WI38 (cell line): ENCODE measurements around the gene LRRC59.
A peak's percentile ranks its signal among the peaks of the same experiment; 100 is the strongest.

Experiments used
- H3K4me3 ChIP-seq: 2 replicates; pipeline ENCODE4 v1.5.1; 2011; ENCODE audit warnings: low read depth, mild to moderate bottlenecking, control low read depth, low read length
- TF ChIP-seq, protein P1 (sequence below): IDR thresholded peaks from 2 replicates; pipeline ENCODE4 v1.5.1; 2012; ENCODE audit warnings: low read depth, mild to moderate bottlenecking, control low read depth, low read length

Gene LRRC59

DNA sequence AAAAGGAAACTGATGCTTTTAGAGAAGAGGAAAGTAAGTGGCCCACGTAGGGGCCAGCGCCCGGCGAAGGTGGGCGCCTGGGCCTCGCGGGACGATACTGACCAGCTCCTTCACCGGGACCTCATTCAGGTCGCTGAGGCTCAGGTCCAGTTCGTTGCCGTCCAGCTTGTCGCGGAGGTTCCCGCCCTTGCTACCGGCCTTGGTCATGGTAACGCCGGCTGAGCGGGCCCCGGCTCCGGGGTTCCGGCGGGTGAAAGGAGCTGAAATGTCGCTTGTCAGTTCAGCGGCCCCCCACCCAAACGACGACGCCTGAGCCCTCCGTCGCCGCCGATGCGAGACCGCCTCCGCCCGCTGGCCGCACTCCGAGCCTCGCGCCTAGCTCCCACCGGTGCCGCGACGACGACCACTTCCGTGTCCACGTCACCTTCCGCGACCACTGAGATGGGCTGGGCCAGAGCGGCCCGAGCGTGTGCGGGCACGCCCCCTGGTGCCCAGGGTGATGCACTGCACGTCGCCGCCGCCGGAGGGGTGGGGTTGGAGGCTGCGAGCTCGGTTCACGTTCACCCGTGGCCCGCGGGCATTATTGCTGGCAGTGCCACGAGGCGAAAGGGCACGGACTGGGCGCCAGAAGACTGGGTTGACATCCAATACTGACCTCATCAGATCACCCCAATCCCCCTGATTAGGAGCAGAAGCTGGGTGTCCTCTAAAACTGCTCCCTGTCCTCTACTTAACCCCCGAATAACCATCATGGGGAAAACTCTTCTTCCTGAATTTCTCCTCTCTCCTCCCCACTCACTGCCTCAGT lies at the start of gene LRRC59:
LRRC59 (minus strand) TSS at position 413 of the 808 bp plus-strand sequence; CDS start at position 207, 206 bp downstream.
- TF ChIP-seq, protein P1, sequence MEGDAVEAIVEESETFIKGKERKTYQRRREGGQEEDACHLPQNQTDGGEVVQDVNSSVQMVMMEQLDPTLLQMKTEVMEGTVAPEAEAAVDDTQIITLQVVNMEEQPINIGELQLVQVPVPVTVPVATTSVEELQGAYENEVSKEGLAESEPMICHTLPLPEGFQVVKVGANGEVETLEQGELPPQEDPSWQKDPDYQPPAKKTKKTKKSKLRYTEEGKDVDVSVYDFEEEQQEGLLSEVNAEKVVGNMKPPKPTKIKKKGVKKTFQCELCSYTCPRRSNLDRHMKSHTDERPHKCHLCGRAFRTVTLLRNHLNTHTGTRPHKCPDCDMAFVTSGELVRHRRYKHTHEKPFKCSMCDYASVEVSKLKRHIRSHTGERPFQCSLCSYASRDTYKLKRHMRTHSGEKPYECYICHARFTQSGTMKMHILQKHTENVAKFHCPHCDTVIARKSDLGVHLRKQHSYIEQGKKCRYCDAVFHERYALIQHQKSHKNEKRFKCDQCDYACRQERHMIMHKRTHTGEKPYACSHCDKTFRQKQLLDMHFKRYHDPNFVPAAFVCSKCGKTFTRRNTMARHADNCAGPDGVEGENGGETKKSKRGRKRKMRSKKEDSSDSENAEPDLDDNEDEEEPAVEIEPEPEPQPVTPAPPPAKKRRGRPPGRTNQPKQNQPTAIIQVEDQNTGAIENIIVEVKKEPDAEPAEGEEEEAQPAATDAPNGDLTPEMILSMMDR = peak; percentile 79
- H3K4me3 ChIP-seq = peak within 1 kb of the TSS; percentile 84

DNA sequence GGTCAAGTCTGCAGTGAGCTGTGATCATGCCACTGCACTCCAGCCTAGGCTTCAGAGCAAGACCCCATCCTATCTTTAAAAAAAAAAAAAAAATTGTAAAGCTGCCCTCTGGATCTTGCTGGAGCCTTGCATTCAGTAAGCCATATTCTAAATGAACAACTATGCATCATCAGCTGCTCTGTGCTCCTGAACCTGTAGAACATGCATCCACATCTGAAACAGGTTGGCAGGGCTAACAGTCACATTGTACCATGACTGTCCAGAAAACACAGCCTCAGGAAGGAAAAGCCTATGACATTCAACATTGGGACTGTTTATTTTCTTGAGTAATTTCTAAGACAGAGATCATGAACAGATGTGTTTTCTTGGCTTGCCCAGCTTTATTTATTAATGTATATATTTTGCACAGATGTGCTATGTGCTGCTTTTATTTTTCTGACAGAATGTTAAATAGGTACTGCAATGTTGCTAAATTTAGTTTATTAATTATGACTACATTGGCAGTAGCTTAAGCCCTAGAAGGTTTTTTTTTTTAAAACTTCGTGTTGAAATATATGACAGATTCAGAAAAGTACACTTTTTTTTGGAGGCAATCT lies 48.5 kb upstream of the LRRC59 start:
- TF ChIP-seq, protein P1 = no peak
- no peak overlapping the region for H3K4me3 ChIP-seq

DNA sequence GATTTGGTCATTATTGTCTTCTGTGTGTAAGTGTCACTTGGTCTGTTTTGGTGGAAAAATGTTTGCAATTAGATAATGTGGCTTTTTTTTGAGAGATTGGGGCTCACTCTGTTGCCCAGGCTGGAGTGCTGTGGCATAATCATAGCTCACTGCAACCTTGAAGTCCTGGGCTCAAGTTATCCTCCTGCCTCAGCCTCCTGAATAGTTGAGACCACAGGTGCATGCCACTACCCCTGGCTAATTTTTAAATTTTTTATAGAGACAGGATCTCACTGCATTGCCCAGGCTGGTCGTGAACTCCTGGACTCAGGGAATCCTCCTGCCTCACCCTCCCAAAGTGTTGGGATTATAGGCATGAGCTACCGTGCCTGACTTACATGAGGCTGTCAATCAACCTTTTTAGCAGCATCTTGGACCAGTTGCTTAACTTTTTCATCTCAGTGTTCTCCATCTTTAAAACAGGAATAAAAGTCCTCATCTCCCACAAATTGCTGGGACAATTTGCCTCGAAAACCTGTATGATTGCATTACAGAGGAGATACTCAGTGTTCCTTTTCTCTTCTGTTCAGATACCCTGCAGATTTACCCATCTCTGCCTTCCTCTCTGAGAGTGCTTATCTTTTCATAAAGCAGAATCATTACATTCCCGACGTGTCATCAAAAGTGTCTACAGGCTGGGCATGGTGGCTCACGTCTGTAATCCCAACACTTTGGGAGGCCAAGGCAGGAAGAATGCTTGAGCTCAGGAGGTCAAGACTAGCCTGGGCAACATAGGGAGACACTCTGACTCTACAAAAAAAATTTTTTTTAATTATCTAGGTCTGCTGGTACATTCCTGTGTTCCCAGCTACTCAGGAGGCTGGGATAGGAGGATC lies 47.8 kb upstream of the LRRC59 start:
- H3K4me3 ChIP-seq = no peak overlapping the region
- TF ChIP-seq, protein P1 = no peak

DNA sequence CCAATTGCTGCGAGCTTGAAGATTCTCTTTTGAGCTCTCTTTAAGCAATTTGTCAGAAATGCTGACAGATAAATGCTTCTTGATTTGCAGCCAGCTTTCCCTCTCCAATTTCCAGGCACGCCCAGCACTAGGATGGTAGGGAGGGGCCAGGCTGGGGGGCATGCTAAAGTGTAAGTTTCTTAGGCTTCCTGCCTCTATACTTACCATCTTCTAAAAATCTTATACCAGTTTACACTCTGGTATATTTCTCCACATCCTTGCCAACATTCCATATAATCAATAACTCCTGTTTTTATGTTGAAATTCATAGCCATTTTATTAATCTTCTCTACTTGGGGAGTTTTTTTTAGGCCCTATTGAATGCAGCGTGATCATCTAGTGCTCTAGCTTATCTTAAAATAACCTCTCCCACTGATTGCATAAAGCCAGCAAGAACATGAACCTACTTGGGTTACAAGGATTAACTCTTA lies 46.2 kb upstream of the LRRC59 start:
- TF ChIP-seq, protein P1 = no peak
- no peak overlapping the region for H3K4me3 ChIP-seq

DNA sequence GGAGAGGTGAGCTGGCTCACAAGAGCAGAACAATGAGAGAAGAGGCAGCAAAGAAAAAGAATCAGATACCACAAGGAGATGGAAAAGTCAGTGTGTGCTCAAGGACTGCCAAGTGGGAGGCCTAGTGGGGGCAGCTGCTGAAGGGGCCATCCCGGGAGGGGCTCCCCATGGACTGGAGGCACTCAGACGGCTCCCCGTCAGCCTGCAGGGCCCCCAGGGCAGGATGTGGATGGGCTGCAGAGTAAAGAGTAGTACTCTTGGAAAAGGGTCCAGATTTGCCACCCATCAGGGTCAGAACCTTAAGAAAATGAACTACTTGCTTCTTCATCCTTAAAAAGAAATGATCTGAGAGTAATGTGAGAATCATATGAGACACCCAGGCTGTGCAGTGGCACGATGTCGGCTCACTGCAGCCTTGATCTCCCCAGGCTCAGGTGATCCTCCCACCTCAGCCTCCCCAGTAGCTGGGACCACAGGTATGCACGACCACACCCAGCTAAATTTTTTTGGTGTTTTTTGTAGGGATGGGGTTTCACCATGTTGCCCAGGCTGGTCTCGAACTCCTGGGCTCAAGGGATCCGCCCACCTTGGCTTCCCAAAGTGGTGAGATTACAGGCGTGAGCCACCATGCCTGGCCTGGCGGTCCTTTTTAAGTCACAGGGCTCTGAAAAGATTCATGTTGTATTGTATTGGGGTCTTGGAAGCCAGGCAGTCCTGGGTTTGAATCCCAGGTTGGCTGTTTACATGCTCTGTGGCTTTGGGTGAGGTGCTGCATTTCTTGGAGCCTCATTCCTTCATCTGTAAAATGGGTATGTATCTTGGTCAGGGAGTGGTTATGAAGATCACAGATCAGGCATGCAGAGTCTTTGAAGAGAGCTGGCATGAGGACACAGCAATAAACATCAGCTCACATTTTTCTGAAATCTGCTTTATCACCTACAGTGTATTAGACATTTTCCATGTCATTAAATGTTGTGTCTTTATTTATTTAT lies 43.8 kb upstream of the LRRC59 start:
- no peak overlapping the region for H3K4me3 ChIP-seq
- TF ChIP-seq, protein P1 = no peak

DNA sequence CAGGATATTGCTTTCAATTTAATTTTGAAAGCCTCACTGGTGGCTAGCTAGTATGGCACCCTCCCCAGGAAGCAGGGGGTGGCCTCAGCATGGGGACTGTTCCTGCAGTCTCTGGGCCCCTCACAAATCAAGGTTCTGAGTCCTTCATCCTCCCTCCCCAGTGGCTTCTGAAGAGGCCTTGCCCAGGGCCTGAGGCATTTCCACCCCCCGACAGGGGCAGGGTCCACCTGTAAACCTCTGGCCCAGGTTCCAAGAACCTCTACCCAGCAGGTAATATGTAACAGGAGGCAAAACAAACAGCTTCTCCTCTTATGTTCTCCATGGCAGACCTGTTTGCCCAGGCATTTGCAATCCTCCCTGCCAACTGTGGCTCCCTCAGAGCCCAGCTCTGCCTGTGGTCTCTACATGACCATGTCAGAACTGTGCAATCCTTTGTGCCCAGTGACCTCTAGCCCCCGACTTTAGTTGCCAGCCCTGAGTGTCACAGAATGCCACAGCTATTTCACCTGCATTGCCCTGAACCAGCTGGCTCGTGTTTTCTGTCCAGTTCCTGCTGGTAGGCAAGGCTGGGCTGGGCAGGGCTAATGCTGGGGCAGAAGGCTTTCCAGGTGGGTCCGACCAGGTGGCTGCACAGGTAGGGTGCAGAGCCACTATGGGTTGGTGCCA lies 43.0 kb upstream of the LRRC59 start:
- H3K4me3 ChIP-seq = no peak overlapping the region
- TF ChIP-seq, protein P1 = no peak
